Stomach (tissue), 9 donors: ENCODE results near the gene C22orf15. TPM values are rescaled to one million over a fixed set of nuclear protein-coding genes. Genes with fewer than 3 reads are reported as not detected.

Source experiments
- DNase-seq, 2 donors: peaks; one replicate each; pipeline versions ENCODE4 v3.0.0 to v3.0.0-alpha.2; 2013 to 2019
- H3K27ac ChIP-seq, 5 donors: fragments of 200-600 bp in 4 of 5; sonication (generic) in 4 of 5; one replicate each; pipeline ENCODE4 v1.5.1; 2013 to 2019; ENCODE audit warnings: mild to moderate bottlenecking in 1 of 5, moderate library complexity in 1 of 5
- H3K27me3 ChIP-seq, 3 donors: fragments of 200-600 bp; sonication (generic); one replicate each; pipeline ENCODE4 v1.5.1; 2017 to 2019; ENCODE audit warnings: mixed run types in 1 of 3
- H3K36me3 ChIP-seq, 4 donors: fragments of 200-600 bp; sonication (generic); 1 replicate in 3 of 4; 2 replicates in 1 of 4; pipeline ENCODE4 v1.5.1; 2016 to 2019
- H3K4me1 ChIP-seq, 4 donors: fragments of 200-600 bp; sonication (generic); one replicate each; pipeline ENCODE4 v1.5.1; 2016 to 2019
- H3K4me3 ChIP-seq, 4 donors: fragments of 200-600 bp; sonication (generic) in 3 of 4; one replicate each; pipeline ENCODE4 v1.5.1; 2016 to 2019; ENCODE audit warnings: mild to moderate bottlenecking in 1 of 4
- H3K9me3 ChIP-seq, 4 donors: fragments of 200-600 bp; sonication (generic); one replicate each; pipeline ENCODE4 v1.5.1; 2016 to 2019
- EP300 ChIP-seq: sonication (generic); formaldehyde crosslinking; IDR thresholded peaks from one replicate; pipeline ENCODE4 v1.6.1; 2017; ENCODE audit warnings: antibody characterized with exemption
- POLR2A ChIP-seq, 4 donors: fragments of 450-650 bp; IDR thresholded peaks; one replicate each; pipeline ENCODE4 v1.6.1; 2016; ENCODE audit warnings: antibody characterized with exemption in 4 of 4, control low read depth in 2 of 4, mild to moderate bottlenecking in 1 of 4, moderate library complexity in 1 of 4
- POLR2AphosphoS5 ChIP-seq, 3 donors: sonication (generic); formaldehyde crosslinking; IDR thresholded peaks; one replicate each; pipeline ENCODE4 v1.6.1; 2016; ENCODE audit warnings: antibody characterized with exemption in 3 of 3
- WGBS, 5 donors: extraction: QIAGEN DNeasy Blood & Tissue Kit in 3 of 5; methylation state at CpG; one replicate each; pipeline versions ENCODE4 v1.1.5 to v1.1.7; 2013 to 2018; 5-methylcytosine and 5-hydroxymethylcytosine counted together
- intact Hi-C: fragments of 100-400 bp; cut with DNase I; formaldehyde crosslinking; loops from one replicate; pipeline ENCODE4 v1.15.1; 2023; ENCODE audit warnings: low total_unique reads
- polyA plus RNA-seq, 3 donors: library from polyadenylated mRNA; stranded (reverse); fragments of 200-250 nt; gene quantifications; one replicate each; pipeline ENCODE4 v1.2.3, GENCODE V29; 2013
- total RNA-seq, 5 donors: library from RNA; depleted of rRNA; stranded (reverse); fragments of >200 nt; gene quantifications; one replicate each; pipeline versions ENCODE4 v1.1.0 to v1.2.3, GENCODE V29; 2014 to 2016
- TF ChIP-seq, protein P1 (sequence below), 7 experiments: fragments of 450-650 bp in 4 of 7; fragments of 200-600 bp in 3 of 7; sonication (generic) in 3 of 7; IDR thresholded peaks; one replicate each; pipeline ENCODE4 v1.5.1; 2016 to 2019; ENCODE audit warnings: antibody characterized with exemption in 7 of 7, control low read depth in 2 of 7, mild to moderate bottlenecking in 1 of 7
- donor health status: healthy with polysubstance abuse.
- donor health status: Bipolar disorder and iron deficiency.
- donor health status: healthy.

C22orf15 gene
- total and polyA plus RNA-seq, 8 donors = 0.05 TPM; not detected in 7

DNA sequence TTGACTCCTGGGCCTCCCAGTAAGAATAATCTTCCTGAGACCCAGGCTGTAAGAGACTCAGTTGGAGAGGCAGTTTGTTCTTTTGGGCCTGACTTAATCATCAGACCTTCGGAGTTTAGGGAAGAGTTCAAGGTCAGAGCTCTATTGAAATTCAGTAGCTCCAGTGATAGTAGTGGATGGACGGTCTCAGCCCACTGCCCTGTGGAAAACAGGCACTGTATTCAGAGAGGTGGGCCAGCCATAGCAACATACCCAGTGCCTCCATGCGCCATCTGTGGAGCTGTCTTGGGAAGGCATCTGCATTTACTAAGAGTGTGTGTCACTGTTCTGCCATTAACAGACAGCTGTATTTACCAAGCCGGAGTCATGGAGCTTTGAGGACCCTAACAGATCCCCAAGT is 26.8 kb downstream of the C22orf15 start:
- Histone ChIP-seq H3K9me3 (no peaks in the 10 kb centered on the region), H3K27me3 (no peaks in the 10 kb centered on the region), H3K4me1 (peaks cover 29 to 59% (median 53%) of the 10 kb centered on the region in 4 donors), H3K4me3 (no peak overlapping the region), H3K36me3 (peaks cover 31 to 34% (median 33%) of the 10 kb centered on the region in 4 donors), H3K27ac (peak overlapping the region in 1 of 5 donors; percentile 31)
- 62 to 79% (median 75%) methylated on average over 4 of the region's 4 CpGs for WGBS, 5 donors
- no peak for TF ChIP-seq EP300
- TF ChIP-seq POLR2AphosphoS5 (IDR thresholded peaks at IDR 0.05) = no peak
- no peak for TF ChIP-seq POLR2A (IDR thresholded peaks at IDR 0.05)
- TF ChIP-seq, protein P1, sequence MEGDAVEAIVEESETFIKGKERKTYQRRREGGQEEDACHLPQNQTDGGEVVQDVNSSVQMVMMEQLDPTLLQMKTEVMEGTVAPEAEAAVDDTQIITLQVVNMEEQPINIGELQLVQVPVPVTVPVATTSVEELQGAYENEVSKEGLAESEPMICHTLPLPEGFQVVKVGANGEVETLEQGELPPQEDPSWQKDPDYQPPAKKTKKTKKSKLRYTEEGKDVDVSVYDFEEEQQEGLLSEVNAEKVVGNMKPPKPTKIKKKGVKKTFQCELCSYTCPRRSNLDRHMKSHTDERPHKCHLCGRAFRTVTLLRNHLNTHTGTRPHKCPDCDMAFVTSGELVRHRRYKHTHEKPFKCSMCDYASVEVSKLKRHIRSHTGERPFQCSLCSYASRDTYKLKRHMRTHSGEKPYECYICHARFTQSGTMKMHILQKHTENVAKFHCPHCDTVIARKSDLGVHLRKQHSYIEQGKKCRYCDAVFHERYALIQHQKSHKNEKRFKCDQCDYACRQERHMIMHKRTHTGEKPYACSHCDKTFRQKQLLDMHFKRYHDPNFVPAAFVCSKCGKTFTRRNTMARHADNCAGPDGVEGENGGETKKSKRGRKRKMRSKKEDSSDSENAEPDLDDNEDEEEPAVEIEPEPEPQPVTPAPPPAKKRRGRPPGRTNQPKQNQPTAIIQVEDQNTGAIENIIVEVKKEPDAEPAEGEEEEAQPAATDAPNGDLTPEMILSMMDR (IDR thresholded peaks at IDR 0.05) = no peak
- intact Hi-C loops = no loop called here
- no peak for DNase-seq

DNA sequence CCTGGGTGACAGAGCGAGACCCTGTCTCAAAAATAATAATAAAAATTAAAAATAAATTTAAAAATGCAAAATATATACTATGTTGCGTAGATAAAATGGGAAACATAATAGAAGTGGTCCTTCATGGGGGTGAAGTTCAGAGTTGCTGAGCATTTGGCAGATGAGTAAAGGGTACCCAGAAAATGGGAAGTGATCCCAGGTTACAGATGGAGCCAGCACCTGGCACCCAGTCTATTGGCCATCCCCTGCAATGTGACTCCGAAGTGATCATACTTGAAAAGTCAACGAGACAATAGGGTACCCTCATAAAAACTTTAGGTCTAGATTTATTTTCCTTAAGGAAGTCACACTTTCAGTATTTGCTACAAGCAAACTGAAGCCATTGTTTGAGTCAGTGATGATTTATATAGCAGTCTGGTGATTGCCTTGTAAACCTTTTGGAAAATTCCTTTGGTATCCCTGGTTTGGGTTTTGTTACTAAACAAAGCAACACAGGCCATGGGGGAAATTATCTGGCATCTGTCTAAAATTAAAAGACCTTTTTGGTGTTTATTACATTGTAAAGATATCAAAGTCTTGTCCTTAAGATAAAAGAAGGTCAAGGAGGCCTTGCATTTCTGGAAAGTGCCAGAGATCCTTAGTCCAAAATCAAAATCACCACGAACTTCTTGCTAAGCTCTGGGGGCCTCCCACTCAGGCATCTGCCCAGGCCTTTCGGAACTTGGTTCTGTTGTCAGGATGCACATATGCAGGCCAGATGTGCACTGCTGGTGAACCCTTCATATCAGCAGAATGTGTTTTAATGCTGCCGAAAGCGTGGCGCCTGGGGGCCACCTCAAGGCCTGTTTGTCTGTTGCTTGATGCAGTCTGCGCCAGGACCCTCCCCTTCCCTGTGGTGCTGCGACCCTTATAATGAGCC is 28.3 kb downstream of the C22orf15 start:
- peak in 1 of 2 donors; percentile 77 for DNase-seq

DNA sequence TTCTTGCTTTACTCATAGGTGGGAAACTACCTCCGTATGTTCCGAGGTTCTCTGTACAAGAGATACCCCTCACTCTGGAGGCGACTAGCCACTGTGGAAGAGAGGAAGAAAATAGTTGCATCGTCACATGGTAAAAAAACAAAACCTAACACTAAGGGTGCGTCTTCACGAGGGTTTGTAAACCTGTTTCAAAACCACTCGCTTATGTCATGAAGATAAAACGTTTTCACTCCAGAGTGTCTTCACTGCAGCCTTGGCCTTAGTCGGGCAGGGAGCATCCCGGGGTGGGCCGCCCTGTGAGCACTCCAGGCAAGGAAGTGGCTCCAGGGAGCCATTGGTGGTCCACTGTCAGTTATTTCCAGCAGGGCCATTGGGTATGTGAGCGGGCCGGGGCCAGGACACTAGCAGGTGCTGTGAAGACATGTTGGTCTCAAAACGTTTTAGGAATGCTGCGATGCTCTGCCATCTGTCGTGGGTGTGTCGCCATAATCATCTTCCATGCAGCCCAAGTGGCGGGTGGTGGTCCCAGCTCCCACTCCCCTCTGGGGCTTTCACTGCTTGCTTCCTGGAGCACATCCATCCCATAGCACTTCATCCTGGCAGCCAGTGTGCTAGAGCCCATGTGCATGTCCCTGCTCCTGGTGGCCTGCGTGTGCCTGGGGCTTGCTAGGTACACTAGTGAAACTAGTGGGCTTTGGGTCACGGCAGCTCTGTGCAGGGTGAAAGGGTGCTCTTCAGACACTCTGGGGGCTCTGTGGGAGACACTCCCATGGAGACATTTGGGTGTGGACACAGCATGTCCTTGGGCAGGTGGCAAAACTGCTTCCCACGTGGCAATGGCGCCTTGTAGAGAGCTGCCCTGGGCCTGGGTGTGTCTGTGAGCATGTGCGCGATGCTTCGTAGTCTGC is 29.2 kb downstream of the C22orf15 start:
- intact Hi-C loops = no loop called here
- Histone ChIP-seq H3K36me3 (peaks cover 52 to 57% (median 56%) of the 10 kb centered on the region in 4 donors), H3K4me1 (peaks cover 21 to 49% (median 44%) of the 10 kb centered on the region in 4 donors), H3K4me3 (no peak overlapping the region), H3K27ac (peak overlapping the region in 1 of 5 donors; percentile 31), H3K27me3 (no peaks in the 10 kb centered on the region), H3K9me3 (no peaks in the 10 kb centered on the region)
- 82 to 86% (median 84%) methylated on average over 20 to 25 of the region's 25 CpGs for WGBS, 5 donors
- DNase-seq = no peak
- no peak for TF ChIP-seq POLR2AphosphoS5 (IDR thresholded peaks at IDR 0.05)
- TF ChIP-seq EP300 = no peak
- no peak for TF ChIP-seq POLR2A (IDR thresholded peaks at IDR 0.05)
- TF ChIP-seq, protein P1 (IDR thresholded peaks at IDR 0.05) = no peak

More for the DNA sequence above, 28.3 kb downstream of the C22orf15 start:
- Histone ChIP-seq H3K27me3 (no peaks in the 10 kb centered on the region), H3K36me3 (peaks cover 45 to 49% (median 47%) of the 10 kb centered on the region in 4 donors), H3K4me3 (no peak overlapping the region), H3K4me1 (peaks cover 27 to 55% (median 51%) of the 10 kb centered on the region in 4 donors), H3K27ac (peak overlapping the region in 1 of 5 donors; percentile 31), H3K9me3 (no peaks in the 10 kb centered on the region)
- intact Hi-C loops = no loop called here
- WGBS, 5 donors = 64 to 78% (median 74%) methylated on average over 10 to 11 of the region's 11 CpGs
- TF ChIP-seq EP300 (no peak), POLR2AphosphoS5 (IDR thresholded peaks at IDR 0.05) (no peak), POLR2A (IDR thresholded peaks at IDR 0.05) (no peak)
- TF ChIP-seq, protein P1 (IDR thresholded peaks at IDR 0.05) = no peak

DNA sequence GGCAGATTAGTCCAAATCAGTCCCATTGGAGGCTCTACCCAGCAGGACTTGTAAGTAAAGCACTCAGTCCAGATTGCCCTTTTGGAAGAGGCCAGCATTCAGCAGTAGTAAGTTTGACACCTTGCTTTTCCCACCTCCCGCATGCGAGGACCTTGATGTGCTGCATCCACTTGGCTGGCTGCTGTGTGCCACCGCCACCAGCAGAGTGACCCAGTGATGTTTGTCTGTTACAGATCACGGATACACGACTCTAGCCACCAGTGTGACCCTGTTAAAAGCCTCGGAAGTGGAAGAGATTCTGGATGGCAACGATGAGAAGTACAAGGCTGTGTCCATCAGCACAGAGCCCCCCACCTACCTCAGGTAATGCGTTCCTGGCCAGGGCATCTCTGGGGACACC is 30.5 kb downstream of the C22orf15 start:
- Histone ChIP-seq H3K4me1 (peaks cover 13 to 40% (median 35%) of the 10 kb centered on the region in 4 donors), H3K4me3 (no peak overlapping the region), H3K9me3 (no peaks in the 10 kb centered on the region), H3K36me3 (peaks cover 60 to 69% (median 66%) of the 10 kb centered on the region in 4 donors), H3K27ac (no peak overlapping the region), H3K27me3 (no peaks in the 10 kb centered on the region)
- TF ChIP-seq POLR2AphosphoS5 (IDR thresholded peaks at IDR 0.05) = no peak
- TF ChIP-seq, protein P1 (IDR thresholded peaks at IDR 0.05) = no peak
- no peak for TF ChIP-seq EP300
- TF ChIP-seq POLR2A (IDR thresholded peaks at IDR 0.05) = no peak
- no peak for DNase-seq
- WGBS, 5 donors = 76 to 90% (median 82%) methylated on average over 8 of the region's 8 CpGs
- intact Hi-C loops = no loop called here
